GM12891 (cell line): ENCODE measurements around the gene GDI1.
"Not testable (repeated sequence)": the region's sequence is repeated elsewhere in the genome, so short reads cannot be mapped to it uniquely, and the experiment has no call there.

ENCODE experiments used
- DNase-seq: peaks from one replicate; pipeline ENCODE4 v3.0.0; 2011; ENCODE audit warnings: low spot score; ENCODE audit not compliant: insufficient read length
- FAIRE-seq: peaks from 2 replicates; lab custom pipeline; 2011; peaks lifted over from hg19 to GRCh38; lab: Jason Lieb, UNC
- PAX5 ChIP-seq: IDR thresholded peaks from 2 replicates; pipeline ENCODE4 v1.6.1; 2011; ENCODE audit warnings: low read length, moderate library complexity, mild to moderate bottlenecking; ENCODE audit not compliant: insufficient read depth, severe bottlenecking
- POLR2A ChIP-seq: IDR thresholded peaks from 2 replicates; pipeline ENCODE4 v1.6.1; 2011; ENCODE audit warnings: low read depth, low read length, control low read depth
- POLR2AphosphoS5 ChIP-seq: IDR thresholded peaks from 2 replicates; pipeline ENCODE4 v1.6.1; 2011; ENCODE audit warnings: low read depth, low read length, control low read depth
- POU2F2 ChIP-seq: IDR thresholded peaks from 2 replicates; pipeline ENCODE4 v1.6.1; 2011; ENCODE audit warnings: low read depth, mild to moderate bottlenecking, control low read depth, low read length, moderate library complexity
- SPI1 ChIP-seq: IDR thresholded peaks from 2 replicates; pipeline ENCODE4 v1.6.1; 2011; ENCODE audit warnings: low read depth, low read length, control low read depth
- TAF1 ChIP-seq: IDR thresholded peaks from 2 replicates; pipeline ENCODE4 v1.6.1; 2011; ENCODE audit warnings: low read depth, low read length, control low read depth

Gene GDI1

GRCh38 chrX:154399527-154400368 lies 37.2 kb upstream of the GDI1 start:
- no peak for DNase-seq
- TF ChIP-seq TAF1 (no peak), POLR2AphosphoS5 (peak; percentile 8; the same call in 1 of the 2 replicates)
- peak; percentile 75 for FAIRE-seq

- not testable (repeated sequence) for FAIRE-seq, DNase-seq
Observed at GRCh38 chrX:154400369-154400817, 36.6 kb upstream of the GDI1 start.

- TF ChIP-seq TAF1, result no peak
- TF ChIP-seq POLR2AphosphoS5, result peak; percentile 96
- TF ChIP-seq POLR2A, result peak; percentile 93
- TF ChIP-seq PAX5, result no peak
- peak; percentile 67; the same call in 1 of the 2 replicates for TF ChIP-seq POU2F2
- TF ChIP-seq SPI1, result no peak
- no peak for DNase-seq
- FAIRE-seq, result no peak
Observed at GRCh38 chrX:154401045-154401799, 35.7 kb upstream of the GDI1 start.

- FAIRE-seq, result no peak
- no peak for DNase-seq
- no peak for TF ChIP-seq SPI1
- TF ChIP-seq PAX5, result no peak
- no peak for TF ChIP-seq POLR2A
- TF ChIP-seq TAF1, result no peak
Observed at GRCh38 chrX:154401918-154402621, 34.9 kb upstream of the GDI1 start.

- FAIRE-seq (no peak), DNase-seq (no peak)
- TF ChIP-seq POLR2AphosphoS5 (no peak), POLR2A (no peak), SPI1 (no peak), TAF1 (no peak), POU2F2 (no peak), PAX5 (no peak)
Observed at GRCh38 chrX:154402622-154403127, 34.3 kb upstream of the GDI1 start.

- no peak for DNase-seq
- no peak for FAIRE-seq
Observed at GRCh38 chrX:154403192-154403591, 33.8 kb upstream of the GDI1 start.

GRCh38 chrX:154403858-154404257 lies 33.1 kb upstream of the GDI1 start:
- no peak for FAIRE-seq

More at GRCh38 chrX:154403192-154403591, 33.8 kb upstream of the GDI1 start:
- no peak for TF ChIP-seq TAF1
- no peak for TF ChIP-seq PAX5
- no peak for TF ChIP-seq POU2F2
- no peak for TF ChIP-seq SPI1
- TF ChIP-seq POLR2AphosphoS5, result no peak
- no peak for TF ChIP-seq POLR2A

GRCh38 chrX:154404625-154405192 lies 32.2 kb upstream of the GDI1 start:
- no peak for TF ChIP-seq POU2F2
- TF ChIP-seq POLR2AphosphoS5, result no peak
- TF ChIP-seq TAF1, result no peak
- no peak for TF ChIP-seq POLR2A
- no peak for TF ChIP-seq PAX5
- no peak for TF ChIP-seq SPI1
- FAIRE-seq (peak; percentile 23), DNase-seq (no peak)

More at GRCh38 chrX:154403858-154404257, 33.1 kb upstream of the GDI1 start:
- DNase-seq, result no peak
- TF ChIP-seq POLR2AphosphoS5 (no peak), POLR2A (no peak), TAF1 (no peak), SPI1 (no peak), POU2F2 (no peak), PAX5 (no peak)

GRCh38 chrX:154408659-154409221 lies 28.2 kb upstream of the GDI1 start:
- no peak for DNase-seq
- TF ChIP-seq POLR2AphosphoS5, result no peak
- 0 out of 2 replicates have a peak, but pooled peaks have one; percentile 12 for TF ChIP-seq SPI1
- FAIRE-seq, result peak; percentile 51
